Measurements from ENCODE around the gene VMP1. TPM values are rescaled to one million over a fixed set of nuclear protein-coding genes. Genes with fewer than 3 reads are reported as not detected.

The VMP1 gene
- total and polyA plus RNA-seq, 2 of the 13 experiments (the other 11 are each of a cell fraction or from before 2014, with no cell fraction given), result 186 to 271 TPM

DNA sequence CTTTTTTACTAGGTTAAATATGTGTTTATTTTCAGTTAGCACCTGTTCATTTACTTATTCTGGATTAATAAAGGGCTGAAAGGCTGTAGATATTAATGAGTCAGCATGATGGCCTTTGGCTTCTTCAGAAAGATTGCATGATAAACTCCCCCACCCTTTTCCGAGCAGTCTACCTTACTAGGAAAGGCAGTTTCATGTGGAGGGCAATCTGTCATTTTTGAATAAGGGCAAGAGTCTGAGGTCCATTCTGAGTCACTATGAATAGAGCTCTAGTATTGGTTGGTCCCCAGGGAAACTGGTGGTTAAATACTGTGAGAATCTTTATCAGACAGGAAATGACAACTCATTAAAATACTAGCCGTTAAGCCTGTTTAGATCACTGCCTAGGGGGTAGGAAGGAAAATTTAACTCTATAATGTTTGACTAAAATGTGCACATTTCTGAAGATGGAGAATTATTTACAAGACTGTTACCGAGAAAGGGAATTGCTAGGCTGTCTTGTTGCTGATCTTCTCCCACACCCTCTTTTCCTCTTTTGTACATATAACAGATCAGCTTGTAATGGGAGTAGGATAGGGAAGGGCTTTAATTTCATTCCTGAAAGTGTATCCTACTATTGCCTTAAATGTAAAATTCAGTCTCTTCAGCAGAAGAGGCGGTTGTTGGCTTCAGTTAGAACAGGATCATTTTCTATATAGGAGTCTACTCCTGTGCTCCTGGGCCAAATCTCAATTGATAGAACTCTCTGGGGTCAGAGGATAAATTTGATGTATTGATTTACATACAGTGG lies 122.0 kb downstream of the VMP1 start (continued):
- TF ChIP-seq ZNF274 (CRISPR knock-in tag; IDR thresholded peaks at IDR 0.05) (no peak), IRF2 (CRISPR knock-in tag; IDR thresholded peaks at IDR 0.05) (no peak; the same call in none of the 2 replicates), ZNF552 (CRISPR knock-in tag; IDR thresholded peaks at IDR 0.05; ENCODE audit: borderline replicate concordance) (no peak), MAF1 (CRISPR knock-in tag; IDR thresholded peaks at IDR 0.05; ENCODE audit: borderline replicate concordance) (no peak), ZNF549 (CRISPR knock-in tag; IDR thresholded peaks at IDR 0.05) (no peak), KMT2B (CRISPR knock-in tag; IDR thresholded peaks at IDR 0.05) (no peak), NFATC3 (CRISPR knock-in tag; IDR thresholded peaks at IDR 0.05) (no peak), FOSL1 (CRISPR knock-in tag; IDR thresholded peaks at IDR 0.05; ENCODE audit: borderline replicate concordance) (peak; percentile 71; the same call in 1 of the 2 replicates), ZNF318 (CRISPR knock-in tag; IDR thresholded peaks at IDR 0.05) (no peak), CBX2 (IDR thresholded peaks at IDR 0.05; ENCODE audit: low read depth, low read length) (no peak), CBX2 (CRISPR knock-in tag; IDR thresholded peaks at IDR 0.05; ENCODE audit: low read depth) (no peak), ZIK1 (CRISPR knock-in tag; IDR thresholded peaks at IDR 0.05; ENCODE audit: borderline replicate concordance, low read depth) (no peak), ZNF160 (CRISPR knock-in tag; IDR thresholded peaks at IDR 0.05) (no peak), RFXANK (CRISPR knock-in tag; IDR thresholded peaks at IDR 0.05) (no peak), RBM39 (IDR thresholded peaks at IDR 0.05; ENCODE audit: low read depth, low read length, poor library complexity, severe bottlenecking) (no peak), TRAFD1 (CRISPR knock-in tag; IDR thresholded peaks at IDR 0.05; ENCODE audit: borderline replicate concordance) (no peak), ZBTB7B (CRISPR knock-in tag; IDR thresholded peaks at IDR 0.05) (no peak), ZNF775 (CRISPR knock-in tag; IDR thresholded peaks at IDR 0.05; ENCODE audit: borderline replicate concordance) (no peak)
- TF ChIP-seq, protein P1, sequence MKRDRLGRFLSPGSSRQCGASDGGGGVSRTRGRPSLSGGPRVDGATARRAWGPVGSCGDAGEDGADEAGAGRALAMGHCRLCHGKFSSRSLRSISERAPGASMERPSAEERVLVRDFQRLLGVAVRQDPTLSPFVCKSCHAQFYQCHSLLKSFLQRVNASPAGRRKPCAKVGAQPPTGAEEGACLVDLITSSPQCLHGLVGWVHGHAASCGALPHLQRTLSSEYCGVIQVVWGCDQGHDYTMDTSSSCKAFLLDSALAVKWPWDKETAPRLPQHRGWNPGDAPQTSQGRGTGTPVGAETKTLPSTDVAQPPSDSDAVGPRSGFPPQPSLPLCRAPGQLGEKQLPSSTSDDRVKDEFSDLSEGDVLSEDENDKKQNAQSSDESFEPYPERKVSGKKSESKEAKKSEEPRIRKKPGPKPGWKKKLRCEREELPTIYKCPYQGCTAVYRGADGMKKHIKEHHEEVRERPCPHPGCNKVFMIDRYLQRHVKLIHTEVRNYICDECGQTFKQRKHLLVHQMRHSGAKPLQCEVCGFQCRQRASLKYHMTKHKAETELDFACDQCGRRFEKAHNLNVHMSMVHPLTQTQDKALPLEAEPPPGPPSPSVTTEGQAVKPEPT (CRISPR knock-in tag; IDR thresholded peaks at IDR 0.05; ENCODE audit: low read depth), result no peak
